ENCODE measurements around the gene C4orf51.

C4orf51 gene

DNA sequence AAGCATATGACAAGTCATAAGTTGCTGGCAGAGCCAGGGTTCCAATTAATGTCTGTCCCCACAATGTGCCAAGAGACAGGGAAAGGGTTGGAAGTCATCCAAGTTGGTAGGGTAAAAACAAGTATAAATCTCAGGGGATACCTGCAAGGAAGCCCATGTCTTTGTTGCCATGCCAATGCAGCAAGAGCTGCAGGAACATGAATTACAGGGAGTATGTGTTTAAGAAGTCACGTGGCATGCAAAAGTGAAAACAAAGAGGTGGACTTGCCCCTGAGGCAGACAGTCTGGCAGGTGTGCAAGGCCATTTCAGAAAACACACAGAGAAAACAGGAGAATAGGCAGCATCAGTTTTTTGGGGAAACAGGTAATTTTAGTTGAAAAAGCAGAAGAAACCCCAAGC lies 29.4 kb downstream of the C4orf51 start:
- no peak overlapping the region for H3K27ac ChIP-seq (replicated peaks)
- TF ChIP-seq GABPA (IDR thresholded peaks at IDR 0.05; ENCODE audit: low read depth): no peak
- TF ChIP-seq, protein P1, sequence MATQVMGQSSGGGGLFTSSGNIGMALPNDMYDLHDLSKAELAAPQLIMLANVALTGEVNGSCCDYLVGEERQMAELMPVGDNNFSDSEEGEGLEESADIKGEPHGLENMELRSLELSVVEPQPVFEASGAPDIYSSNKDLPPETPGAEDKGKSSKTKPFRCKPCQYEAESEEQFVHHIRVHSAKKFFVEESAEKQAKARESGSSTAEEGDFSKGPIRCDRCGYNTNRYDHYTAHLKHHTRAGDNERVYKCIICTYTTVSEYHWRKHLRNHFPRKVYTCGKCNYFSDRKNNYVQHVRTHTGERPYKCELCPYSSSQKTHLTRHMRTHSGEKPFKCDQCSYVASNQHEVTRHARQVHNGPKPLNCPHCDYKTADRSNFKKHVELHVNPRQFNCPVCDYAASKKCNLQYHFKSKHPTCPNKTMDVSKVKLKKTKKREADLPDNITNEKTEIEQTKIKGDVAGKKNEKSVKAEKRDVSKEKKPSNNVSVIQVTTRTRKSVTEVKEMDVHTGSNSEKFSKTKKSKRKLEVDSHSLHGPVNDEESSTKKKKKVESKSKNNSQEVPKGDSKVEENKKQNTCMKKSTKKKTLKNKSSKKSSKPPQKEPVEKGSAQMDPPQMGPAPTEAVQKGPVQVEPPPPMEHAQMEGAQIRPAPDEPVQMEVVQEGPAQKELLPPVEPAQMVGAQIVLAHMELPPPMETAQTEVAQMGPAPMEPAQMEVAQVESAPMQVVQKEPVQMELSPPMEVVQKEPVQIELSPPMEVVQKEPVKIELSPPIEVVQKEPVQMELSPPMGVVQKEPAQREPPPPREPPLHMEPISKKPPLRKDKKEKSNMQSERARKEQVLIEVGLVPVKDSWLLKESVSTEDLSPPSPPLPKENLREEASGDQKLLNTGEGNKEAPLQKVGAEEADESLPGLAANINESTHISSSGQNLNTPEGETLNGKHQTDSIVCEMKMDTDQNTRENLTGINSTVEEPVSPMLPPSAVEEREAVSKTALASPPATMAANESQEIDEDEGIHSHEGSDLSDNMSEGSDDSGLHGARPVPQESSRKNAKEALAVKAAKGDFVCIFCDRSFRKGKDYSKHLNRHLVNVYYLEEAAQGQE (IDR thresholded peaks at IDR 0.05; ENCODE audit: insufficient replicate concordance, low read depth): no peak
- TF ChIP-seq SPI1 (IDR thresholded peaks at IDR 0.05; ENCODE audit: borderline replicate concordance, low read depth): no peak
- TF ChIP-seq, protein P2, sequence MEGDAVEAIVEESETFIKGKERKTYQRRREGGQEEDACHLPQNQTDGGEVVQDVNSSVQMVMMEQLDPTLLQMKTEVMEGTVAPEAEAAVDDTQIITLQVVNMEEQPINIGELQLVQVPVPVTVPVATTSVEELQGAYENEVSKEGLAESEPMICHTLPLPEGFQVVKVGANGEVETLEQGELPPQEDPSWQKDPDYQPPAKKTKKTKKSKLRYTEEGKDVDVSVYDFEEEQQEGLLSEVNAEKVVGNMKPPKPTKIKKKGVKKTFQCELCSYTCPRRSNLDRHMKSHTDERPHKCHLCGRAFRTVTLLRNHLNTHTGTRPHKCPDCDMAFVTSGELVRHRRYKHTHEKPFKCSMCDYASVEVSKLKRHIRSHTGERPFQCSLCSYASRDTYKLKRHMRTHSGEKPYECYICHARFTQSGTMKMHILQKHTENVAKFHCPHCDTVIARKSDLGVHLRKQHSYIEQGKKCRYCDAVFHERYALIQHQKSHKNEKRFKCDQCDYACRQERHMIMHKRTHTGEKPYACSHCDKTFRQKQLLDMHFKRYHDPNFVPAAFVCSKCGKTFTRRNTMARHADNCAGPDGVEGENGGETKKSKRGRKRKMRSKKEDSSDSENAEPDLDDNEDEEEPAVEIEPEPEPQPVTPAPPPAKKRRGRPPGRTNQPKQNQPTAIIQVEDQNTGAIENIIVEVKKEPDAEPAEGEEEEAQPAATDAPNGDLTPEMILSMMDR (IDR thresholded peaks at IDR 0.05; ENCODE audit: insufficient read depth, low read length): no peak
- TF ChIP-seq POLR2AphosphoS5 (IDR thresholded peaks at IDR 0.05; ENCODE audit: low read depth): no peak
- H3K27me3 ChIP-seq (ENCODE audit: insufficient read depth, poor library complexity, severe bottlenecking): no peaks in the 10 kb centered on the region
- no peak for DNase-seq (ENCODE audit: low read depth in 1 of 2, low spot score in 1 of 2)
- no peak overlapping the region for H3K4me3 ChIP-seq (replicated peaks; ENCODE audit: insufficient read depth, low read length)

- H3K27me3 ChIP-seq (ENCODE audit: insufficient read depth, poor library complexity, severe bottlenecking): no peaks in the 10 kb centered on the region
- no peak overlapping the region for H3K27ac ChIP-seq (replicated peaks)
- DNase-seq (ENCODE audit: low read depth in 1 of 2, low spot score in 1 of 2): no peak
- no peak overlapping the region for H3K4me3 ChIP-seq (replicated peaks; ENCODE audit: insufficient read depth, low read length)
- TF ChIP-seq, protein P1 (IDR thresholded peaks at IDR 0.05; ENCODE audit: insufficient replicate concordance, low read depth): no peak
- TF ChIP-seq, protein P2 (IDR thresholded peaks at IDR 0.05; ENCODE audit: insufficient read depth, low read length): no peak
- TF ChIP-seq POLR2AphosphoS5 (IDR thresholded peaks at IDR 0.05; ENCODE audit: low read depth): no peak
- TF ChIP-seq GABPA (IDR thresholded peaks at IDR 0.05; ENCODE audit: low read depth): no peak
- TF ChIP-seq SPI1 (IDR thresholded peaks at IDR 0.05; ENCODE audit: borderline replicate concordance, low read depth): no peak
These were observed 29.9 kb downstream of the C4orf51 start for GRCh38 chr4:145709843-145710242.

DNA sequence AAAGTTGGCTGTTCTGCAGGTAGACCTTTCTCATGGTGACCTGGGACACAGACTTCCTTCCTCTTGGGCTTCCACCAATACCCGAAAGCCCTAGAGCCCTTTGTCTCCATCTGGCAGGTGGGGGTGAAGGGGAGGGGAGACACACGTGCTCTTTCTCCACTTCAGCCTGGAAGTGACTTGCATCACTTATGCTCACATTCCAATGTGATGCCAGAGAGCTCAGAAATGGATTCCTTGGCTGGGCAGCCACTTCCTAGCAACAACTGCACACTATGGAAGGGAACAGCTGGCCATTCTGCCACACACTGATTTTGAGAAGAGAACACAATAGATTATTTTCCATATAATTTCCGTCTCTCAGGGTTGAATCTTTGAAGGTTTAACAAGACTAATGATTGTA lies 36.3 kb downstream of the C4orf51 start:
- TF ChIP-seq GABPA (IDR thresholded peaks at IDR 0.05; ENCODE audit: low read depth) (no peak), SPI1 (IDR thresholded peaks at IDR 0.05; ENCODE audit: borderline replicate concordance, low read depth) (no peak), POLR2AphosphoS5 (IDR thresholded peaks at IDR 0.05; ENCODE audit: low read depth) (no peak)
- TF ChIP-seq, protein P1 (IDR thresholded peaks at IDR 0.05; ENCODE audit: insufficient replicate concordance, low read depth): no peak
- TF ChIP-seq, protein P2 (IDR thresholded peaks at IDR 0.05; ENCODE audit: insufficient read depth, low read length): no peak
- no peak overlapping the region for H3K27ac ChIP-seq (replicated peaks)
- H3K4me3 ChIP-seq (replicated peaks; ENCODE audit: insufficient read depth, low read length): no peak overlapping the region
- no peak for DNase-seq (ENCODE audit: low read depth in 1 of 2, low spot score in 1 of 2)
- H3K27me3 ChIP-seq (ENCODE audit: insufficient read depth, poor library complexity, severe bottlenecking): peaks cover 4% of the 10 kb centered on the region
